ENCODE results near the gene MAP1A. TPM values are rescaled to one million over a fixed set of nuclear protein-coding genes. Genes with fewer than 3 reads are reported as not detected.

The MAP1A gene
- total RNA-seq, 1 experiment from 2014 or later: 2.5 TPM

DNA sequence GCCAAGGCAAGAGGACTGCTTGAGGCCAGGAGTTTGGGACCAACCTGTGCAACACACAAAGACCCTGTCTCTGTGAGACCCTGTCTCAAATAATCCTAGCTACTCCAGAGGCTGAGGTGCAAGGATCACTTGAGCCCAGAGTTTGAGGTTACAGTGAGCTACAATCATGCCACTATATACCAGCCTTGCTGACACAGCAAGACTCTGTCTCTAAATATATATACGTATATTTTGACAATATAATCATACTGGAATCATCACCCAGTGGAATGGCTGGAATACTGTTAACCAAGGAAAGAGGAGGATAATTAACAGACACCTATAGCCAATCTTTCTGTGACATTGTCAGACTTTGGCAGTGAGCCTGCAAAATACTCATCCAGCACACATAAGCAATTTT, 9.0 kb upstream of the MAP1A start:
- Histone ChIP-seq H4K91ac (ENCODE audit: insufficient read length, low read depth, low read length) (no peak overlapping the region), H2BK5ac (ENCODE audit: insufficient read length, low read length) (no peak overlapping the region), H2BK12ac (ENCODE audit: insufficient read length, low read depth, low read length) (no peak overlapping the region), H3K9ac (ENCODE audit: extremely low read depth, insufficient read length, low read length) (no peak overlapping the region), H2BK15ac (ENCODE audit: low read depth, low read length) (no peak overlapping the region), H3T11ph (ENCODE audit: low read length) (no peak overlapping the region), H4K8ac (replicated peaks; ENCODE audit: insufficient read length, low read depth, low read length) (no peak overlapping the region), H2AK5ac (ENCODE audit: insufficient read length, low read length) (no peak overlapping the region), H3K23me2 (ENCODE audit: insufficient read length, low read depth, low read length, poor library complexity, severe bottlenecking) (peaks cover 13% of the 10 kb centered on the region), H3K27me3 (ENCODE audit: insufficient read depth, low read length) (peaks cover 12% of the 10 kb centered on the region; the same call in 1 of the 2 replicates), H4K5ac (ENCODE audit: insufficient read length, low read depth, low read length) (no peak overlapping the region), H3K79me1 (ENCODE audit: insufficient read depth, low read depth, low read length, poor library complexity, severe bottlenecking) (no peaks in the 10 kb centered on the region), H3K56ac (ENCODE audit: insufficient read length, low read depth, low read length) (no peak overlapping the region), H2BK120ac (ENCODE audit: low read depth, low read length, poor library complexity, severe bottlenecking) (no peak overlapping the region), H3K27ac (ENCODE audit: insufficient read length, low read depth, low read length) (no peak overlapping the region), H3K14ac (ENCODE audit: insufficient read depth, low read length) (no peak overlapping the region), H3K4me2 (ENCODE audit: insufficient read depth, insufficient read length, low read length) (no peak overlapping the region), H3K4ac (ENCODE audit: low read depth, low read length) (no peak overlapping the region), H3K9me3 (ENCODE audit: control insufficient read depth, low read depth, low read length) (no peaks in the 10 kb centered on the region), H3K23ac (ENCODE audit: insufficient read length, low read depth, low read length) (no peak overlapping the region), H3K79me2 (ENCODE audit: insufficient read depth, low read length) (no peaks in the 10 kb centered on the region), H3K4me1 (ENCODE audit: insufficient read depth, low read length) (no peaks in the 10 kb centered on the region), H2BK20ac (ENCODE audit: low read depth, low read length, poor library complexity, severe bottlenecking) (no peak overlapping the region), H2AFZ (ENCODE audit: low read length) (no peak overlapping the region), H4K20me1 (ENCODE audit: control insufficient read depth, insufficient read depth, insufficient read length) (no peaks in the 10 kb centered on the region), H3K18ac (ENCODE audit: insufficient read length, low read depth, low read length) (no peak overlapping the region)
- no peaks in the 10 kb centered on the region for H3K36me3 Mint-ChIP-seq (ENCODE audit: insufficient read depth in 1 of 3, low read depth in 3 of 3)
- H3K4me3 Mint-ChIP-seq: no peak overlapping the region
- H3K27ac Mint-ChIP-seq: no peak overlapping the region
- no CpG with 5 or more reads among the region's 1 CpG for WGBS (ENCODE audit: extremely low coverage, insufficient read length, low lambda C conversion rate)
- H3K27me3 Mint-ChIP-seq (ENCODE audit: low read depth): peaks cover 24% of the 10 kb centered on the region
- peaks cover 13 to 32% of the 10 kb centered on the region in 2 experiments for H3K4me1 Mint-ChIP-seq
- DNase-seq: no peak
- H3K9me3 Mint-ChIP-seq: no peaks in the 10 kb centered on the region
- TF ChIP-seq, protein P1, sequence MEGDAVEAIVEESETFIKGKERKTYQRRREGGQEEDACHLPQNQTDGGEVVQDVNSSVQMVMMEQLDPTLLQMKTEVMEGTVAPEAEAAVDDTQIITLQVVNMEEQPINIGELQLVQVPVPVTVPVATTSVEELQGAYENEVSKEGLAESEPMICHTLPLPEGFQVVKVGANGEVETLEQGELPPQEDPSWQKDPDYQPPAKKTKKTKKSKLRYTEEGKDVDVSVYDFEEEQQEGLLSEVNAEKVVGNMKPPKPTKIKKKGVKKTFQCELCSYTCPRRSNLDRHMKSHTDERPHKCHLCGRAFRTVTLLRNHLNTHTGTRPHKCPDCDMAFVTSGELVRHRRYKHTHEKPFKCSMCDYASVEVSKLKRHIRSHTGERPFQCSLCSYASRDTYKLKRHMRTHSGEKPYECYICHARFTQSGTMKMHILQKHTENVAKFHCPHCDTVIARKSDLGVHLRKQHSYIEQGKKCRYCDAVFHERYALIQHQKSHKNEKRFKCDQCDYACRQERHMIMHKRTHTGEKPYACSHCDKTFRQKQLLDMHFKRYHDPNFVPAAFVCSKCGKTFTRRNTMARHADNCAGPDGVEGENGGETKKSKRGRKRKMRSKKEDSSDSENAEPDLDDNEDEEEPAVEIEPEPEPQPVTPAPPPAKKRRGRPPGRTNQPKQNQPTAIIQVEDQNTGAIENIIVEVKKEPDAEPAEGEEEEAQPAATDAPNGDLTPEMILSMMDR (conservative IDR thresholded peaks at IDR 0.05): no peak
